Left ventricle myocardium inferior (tissue), 1 donor: ENCODE data around the gene SLC43A3. TPM values are rescaled to one million over a fixed set of nuclear protein-coding genes. Genes with fewer than 3 reads are reported as not detected.
A peak's percentile ranks its signal among the peaks of the same experiment; 100 is the strongest.
"Not testable (repeated sequence)": the region's sequence is repeated elsewhere in the genome, so short reads cannot be mapped to it uniquely, and the experiment has no call there.

ENCODE experiments used
- DNase-seq: peaks from one replicate; pipeline ENCODE4 v3.0.0-alpha.2; 2020
- H3K27ac ChIP-seq: fragments of 200-600 bp; replicated peaks from 2 replicates; pipeline ENCODE4 v1.8.0; 2021
- H3K27me3 ChIP-seq: fragments of 200-600 bp; 2 replicates; pipeline ENCODE4 v1.8.0; 2021; ENCODE audit warnings: low read depth
- H3K36me3 ChIP-seq: fragments of 200-600 bp; 2 replicates; pipeline ENCODE4 v1.8.0; 2021
- H3K4me1 ChIP-seq: fragments of 200-600 bp; 2 replicates; pipeline ENCODE4 v1.8.0; 2021
- H3K4me3 ChIP-seq: fragments of 200-600 bp; 2 replicates; pipeline ENCODE4 v1.8.0; 2021; ENCODE audit warnings: mild to moderate bottlenecking, moderate library complexity
- H3K9me3 ChIP-seq: fragments of 200-600 bp; replicated peaks from 2 replicates; pipeline ENCODE4 v1.8.0; 2021
- intact Hi-C: fragments of 100-400 bp; cut with micrococcal nuclease; formaldehyde crosslinking; loops from one replicate; pipeline ENCODE4 v1.11.0; 2022
- total RNA-seq: library from RNA; stranded (reverse); fragmentation: NEBNext Ultra II Directional; extraction: Animal tissue kit (Norgen Biotek cat#: 25700); gene quantifications from one replicate; pipeline ENCODE4 v1.2.1, GENCODE V29; 2021
- TF ChIP-seq, protein P1 (sequence below): fragments of 200-600 bp; IDR thresholded peaks from 2 replicates; pipeline ENCODE4 v1.8.0; 2021; ENCODE audit warnings: antibody characterized with exemption, mild to moderate bottlenecking, borderline replicate concordance
- donor health status: DM: no; HTN: yes; CAD: no; lungs with severe emphysema.

SLC43A3 gene
- total RNA-seq, 1 donor from 2014 or later, result 21.0 TPM

DNA sequence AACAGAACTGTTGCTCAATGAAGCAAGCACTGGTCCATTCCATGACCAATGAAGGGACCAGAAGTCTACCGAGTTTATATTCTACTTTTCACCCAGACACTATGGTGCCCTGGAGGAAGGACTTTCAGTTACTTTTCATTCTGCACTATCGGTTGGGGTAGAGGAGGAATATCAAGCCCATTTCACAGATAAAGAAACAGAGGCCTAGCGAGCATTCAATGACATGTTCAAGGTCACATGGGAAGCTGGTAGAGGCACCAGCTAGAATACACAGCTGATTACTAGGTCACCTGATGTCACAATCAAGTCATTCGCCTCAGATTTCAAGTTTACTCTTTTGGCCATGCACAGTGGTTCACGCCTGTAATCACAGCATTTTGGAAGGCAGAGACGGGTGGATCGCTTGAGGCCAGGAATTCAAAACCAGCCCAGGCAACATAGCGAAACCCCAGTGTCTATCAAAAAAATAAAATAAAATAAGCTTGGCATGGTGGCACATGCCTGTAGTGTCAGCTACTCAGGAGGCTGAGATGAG, 18.9 kb downstream of the SLC43A3 start:
- intact Hi-C loops, result no loop called here
- H3K27ac ChIP-seq, result peak overlapping the region; percentile 79
- peaks cover 54% of the 10 kb centered on the region for H3K36me3 ChIP-seq
- peaks cover 48% of the 10 kb centered on the region for H3K4me1 ChIP-seq
- no peaks in the 10 kb centered on the region for H3K9me3 ChIP-seq
- no peak overlapping the region for H3K4me3 ChIP-seq
- TF ChIP-seq, protein P1, sequence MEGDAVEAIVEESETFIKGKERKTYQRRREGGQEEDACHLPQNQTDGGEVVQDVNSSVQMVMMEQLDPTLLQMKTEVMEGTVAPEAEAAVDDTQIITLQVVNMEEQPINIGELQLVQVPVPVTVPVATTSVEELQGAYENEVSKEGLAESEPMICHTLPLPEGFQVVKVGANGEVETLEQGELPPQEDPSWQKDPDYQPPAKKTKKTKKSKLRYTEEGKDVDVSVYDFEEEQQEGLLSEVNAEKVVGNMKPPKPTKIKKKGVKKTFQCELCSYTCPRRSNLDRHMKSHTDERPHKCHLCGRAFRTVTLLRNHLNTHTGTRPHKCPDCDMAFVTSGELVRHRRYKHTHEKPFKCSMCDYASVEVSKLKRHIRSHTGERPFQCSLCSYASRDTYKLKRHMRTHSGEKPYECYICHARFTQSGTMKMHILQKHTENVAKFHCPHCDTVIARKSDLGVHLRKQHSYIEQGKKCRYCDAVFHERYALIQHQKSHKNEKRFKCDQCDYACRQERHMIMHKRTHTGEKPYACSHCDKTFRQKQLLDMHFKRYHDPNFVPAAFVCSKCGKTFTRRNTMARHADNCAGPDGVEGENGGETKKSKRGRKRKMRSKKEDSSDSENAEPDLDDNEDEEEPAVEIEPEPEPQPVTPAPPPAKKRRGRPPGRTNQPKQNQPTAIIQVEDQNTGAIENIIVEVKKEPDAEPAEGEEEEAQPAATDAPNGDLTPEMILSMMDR, result no peak
- DNase-seq, result no peak
- no peaks in the 10 kb centered on the region for H3K27me3 ChIP-seq

DNA sequence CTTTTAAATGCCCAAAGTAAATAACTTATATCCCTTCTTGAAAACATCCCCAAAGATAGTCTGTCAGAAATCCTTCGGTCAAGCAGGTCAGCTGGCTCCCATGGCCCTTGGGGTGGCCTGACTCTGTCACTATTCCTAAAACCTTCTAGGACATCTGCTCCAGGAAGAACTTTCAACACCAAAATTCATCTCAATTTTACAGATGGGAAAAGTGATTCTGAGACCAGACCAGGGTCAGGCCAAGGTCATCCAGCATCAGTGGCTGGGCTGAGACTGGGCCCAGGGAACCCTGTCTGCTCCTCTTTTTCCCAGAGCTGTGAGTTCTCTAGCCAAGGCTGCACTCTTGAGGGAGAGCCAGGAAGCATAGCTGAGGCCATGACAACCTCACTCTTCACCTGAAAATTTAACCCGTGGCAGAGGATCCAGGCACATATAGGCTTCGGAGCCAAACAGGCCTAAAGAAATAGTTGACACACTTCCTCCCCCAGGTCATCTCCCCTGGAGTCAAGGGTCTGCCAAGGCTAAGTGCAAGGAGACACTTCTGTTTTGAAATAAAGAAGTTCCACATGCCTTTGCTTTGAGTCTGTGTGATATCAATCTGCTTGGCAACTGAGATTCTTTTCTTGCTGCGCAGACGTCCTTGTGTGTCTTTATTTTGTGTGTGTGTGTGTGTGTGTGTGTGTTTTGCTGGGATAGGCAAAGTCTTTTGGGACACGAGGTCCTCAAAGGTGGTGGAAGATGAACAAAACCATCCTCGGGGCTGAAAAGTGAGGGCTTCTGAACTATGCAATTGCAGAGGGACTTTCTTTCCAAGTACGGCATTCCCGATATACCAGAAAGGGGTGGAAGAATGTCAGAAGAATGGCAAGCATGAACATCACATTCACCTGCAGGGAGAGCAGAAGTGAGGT, 19.7 kb downstream of the SLC43A3 start:
- TF ChIP-seq, protein P1, result no peak
- intact Hi-C loops, result no loop called here
- H3K9me3 ChIP-seq, result no peaks in the 10 kb centered on the region

GRCh38 chr11:57406337-57406904, 20.5 kb downstream of the SLC43A3 start:
- intact Hi-C loops, result no loop called here
- no peak overlapping the region for H3K4me3 ChIP-seq
- H3K9me3 ChIP-seq, result no peaks in the 10 kb centered on the region
- peak overlapping the region; percentile 79 for H3K27ac ChIP-seq
- peak; percentile 24 for DNase-seq
- H3K36me3 ChIP-seq, result peaks cover 45% of the 10 kb centered on the region
- no peaks in the 10 kb centered on the region for H3K27me3 ChIP-seq
- H3K4me1 ChIP-seq, result peaks cover 39% of the 10 kb centered on the region
- TF ChIP-seq, protein P1, result no peak

More for the DNA sequence above, 19.7 kb downstream of the SLC43A3 start:
- Histone ChIP-seq H3K4me1 (peaks cover 40% of the 10 kb centered on the region), H3K4me3 (no peak overlapping the region), H3K27ac (peak overlapping the region; percentile 79), H3K36me3 (peaks cover 50% of the 10 kb centered on the region), H3K27me3 (no peaks in the 10 kb centered on the region)
- DNase-seq, result peak; percentile 31

DNA sequence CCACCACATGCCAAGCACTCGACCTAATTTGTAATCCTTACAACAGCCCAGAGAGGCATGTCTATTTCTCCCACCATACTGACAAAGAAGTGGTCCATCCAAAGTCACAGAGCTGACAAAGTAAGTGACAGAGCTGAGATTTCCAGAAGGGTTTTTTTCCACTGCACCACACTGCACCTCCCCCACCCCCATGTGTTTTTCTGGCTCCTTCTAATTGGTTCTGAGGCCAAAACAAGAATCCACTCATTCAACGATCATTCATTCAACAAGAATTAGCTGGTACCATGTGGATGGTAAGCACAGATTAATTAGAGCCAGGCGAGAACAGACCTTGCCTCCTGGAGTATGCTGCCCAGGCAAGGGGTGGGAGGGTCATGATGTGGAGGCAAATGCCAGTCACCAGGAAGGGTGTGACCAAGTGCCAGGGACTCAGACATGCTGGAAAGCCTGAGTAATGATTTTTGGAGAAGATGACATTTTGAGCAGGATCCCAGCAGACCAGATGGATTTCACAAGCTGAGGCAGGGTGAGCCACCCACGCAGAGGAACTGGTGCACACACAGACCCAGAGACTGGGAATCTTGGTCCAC, 21.6 kb downstream of the SLC43A3 start:
- intact Hi-C loops, result no loop called here
- Histone ChIP-seq H3K27me3 (peaks cover 5% of the 10 kb centered on the region), H3K4me1 (peaks cover 36% of the 10 kb centered on the region), H3K4me3 (no peak overlapping the region), H3K36me3 (peaks cover 35% of the 10 kb centered on the region), H3K9me3 (no peaks in the 10 kb centered on the region), H3K27ac (peak overlapping the region; percentile 79)
- TF ChIP-seq, protein P1, result no peak
- no peak for DNase-seq

GRCh38 chr11:57403802-57404147, 23.1 kb downstream of the SLC43A3 start:
- H3K4me3 ChIP-seq, result no peak overlapping the region
- TF ChIP-seq, protein P1, result no peak
- H3K27me3 ChIP-seq, result peaks cover 10% of the 10 kb centered on the region
- intact Hi-C loops, result no loop called here
- no peak for DNase-seq
- peaks cover 34% of the 10 kb centered on the region for H3K4me1 ChIP-seq
- H3K27ac ChIP-seq, result no peak overlapping the region
- peaks cover 19% of the 10 kb centered on the region for H3K36me3 ChIP-seq
- no peaks in the 10 kb centered on the region for H3K9me3 ChIP-seq

DNA sequence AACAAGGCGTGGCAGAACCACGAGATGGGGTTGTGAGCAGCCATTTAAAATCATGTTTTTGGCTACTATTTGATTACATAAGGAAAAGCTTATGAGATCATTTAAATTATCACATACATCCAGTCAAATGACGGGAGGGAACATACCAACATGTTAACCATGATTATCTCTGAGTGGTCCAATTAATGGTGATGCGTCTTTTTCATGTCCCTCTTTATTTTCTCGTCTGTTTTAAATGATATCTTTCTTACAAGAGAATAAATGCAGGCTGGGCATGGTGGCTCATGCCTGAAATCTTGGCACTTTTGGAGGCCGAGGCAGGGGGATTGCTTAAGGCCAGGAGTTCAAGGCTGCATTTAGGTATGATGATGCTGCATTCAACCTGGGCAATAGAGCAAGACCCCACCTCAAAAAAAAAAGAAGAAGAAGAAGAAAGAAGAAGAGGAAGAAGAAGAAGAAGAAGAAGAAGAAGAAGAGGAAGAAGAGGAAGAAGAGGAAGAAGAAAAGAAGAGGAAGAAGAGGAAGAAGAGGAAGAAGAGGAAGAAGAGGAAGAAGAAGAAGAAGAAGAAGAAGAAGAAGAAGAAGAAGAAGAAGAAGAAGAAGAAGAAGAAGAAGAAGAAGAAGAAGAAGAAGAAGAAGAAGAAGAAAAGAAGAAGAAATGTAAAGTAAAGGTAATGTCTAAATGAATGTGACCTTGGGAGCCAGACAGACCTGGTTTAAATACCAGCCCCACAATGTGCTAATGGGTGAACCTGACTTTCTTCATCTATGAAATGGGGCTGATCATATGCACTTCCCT, 23.7 kb downstream of the SLC43A3 start:
- DNase-seq, H3K9me3 ChIP-seq, H3K27ac ChIP-seq, H3K4me3 ChIP-seq, intact Hi-C loops: not testable (repeated sequence)
- peaks cover 13% of the 10 kb centered on the region for H3K36me3 ChIP-seq
- H3K27me3 ChIP-seq, result peaks cover 10% of the 10 kb centered on the region
- H3K4me1 ChIP-seq, result peaks cover 34% of the 10 kb centered on the region
